Measurements from ENCODE around the gene FGB. TPM values are rescaled to one million over a fixed set of nuclear protein-coding genes. Genes with fewer than 3 reads are reported as not detected.

FGB gene
- total and polyA plus RNA-seq, 2 experiments from 2014 or later = not detected

GRCh38 chr4:154569028-154569427, 6.2 kb downstream of the FGB start (continued):
- TF ChIP-seq CTCF (conservative IDR thresholded peaks at IDR 0.05; ENCODE audit: low read depth in 2 of 2) (no peak), NANOG (IDR thresholded peaks at IDR 0.05; ENCODE audit: borderline replicate concordance) (no peak), REST (IDR thresholded peaks at IDR 0.05; ENCODE audit: unreplicated experiment) (no peak), EZH2 (IDR thresholded peaks at IDR 0.05; ENCODE audit: low read depth, unreplicated experiment) (no peak), ETS1 (IDR thresholded peaks at IDR 0.05) (no peak)

- Histone ChIP-seq H3K9me2 (ENCODE audit: insufficient read depth) (no peaks in the 10 kb centered on the region), H3K4me2 (no peak overlapping the region), H3K4me1 (ENCODE audit: insufficient read depth) (peaks cover 6% of the 10 kb centered on the region; the same call in 1 of the 2 replicates), H4K20me1 (replicated peaks; ENCODE audit: insufficient read depth) (no peaks in the 10 kb centered on the region), H3K36me3 (ENCODE audit: insufficient read depth) (no peaks in the 10 kb centered on the region), H3K27ac (ENCODE audit: low read depth) (no peak overlapping the region), H3F3A (replicated peaks; ENCODE audit: low read depth) (no peaks in the 10 kb centered on the region), H2AFZ (no peak overlapping the region), H3K4me3 (no peak overlapping the region), H3K27me3 (ENCODE audit: insufficient read depth) (no peaks in the 10 kb centered on the region), H3K79me2 (replicated peaks; ENCODE audit: insufficient read depth) (no peaks in the 10 kb centered on the region)
- Mint-ChIP-seq H3K27ac (no peak overlapping the region), H3K36me3 (ENCODE audit: low read depth) (no peaks in the 10 kb centered on the region), H3K9me3 (no peaks in the 10 kb centered on the region), H3K27me3 (ENCODE audit: insufficient read depth, low read depth, poor library complexity) (no peaks in the 10 kb centered on the region), H3K4me1 (peaks cover 10% of the 10 kb centered on the region; the same call in 2 of the 3 replicates), H3K4me3 (no peak overlapping the region)
- TF ChIP-seq EZH2phosphoT487 (IDR thresholded peaks at IDR 0.05; ENCODE audit: unreplicated experiment) (no peak), STAT1 (IDR thresholded peaks at IDR 0.05; ENCODE audit: unreplicated experiment) (no peak), POLR2AphosphoS5 (IDR thresholded peaks at IDR 0.05; ENCODE audit: low read depth) (no peak), CREB1 (CRISPR knock-in tag; IDR thresholded peaks at IDR 0.05; ENCODE audit: low read depth) (no peak), ZNF331 (CRISPR knock-in tag; IDR thresholded peaks at IDR 0.05; ENCODE audit: low read depth) (no peak)
- no peak for DNase-seq (ENCODE audit: low spot score)
- no peak for ATAC-seq
These were observed 6.8 kb downstream of the FGB start for GRCh38 chr4:154569584-154569983.

Measured in GM23338 (cell line).